ENCODE data around the gene DNAJC12. TPM values are rescaled to one million over a fixed set of nuclear protein-coding genes. Genes with fewer than 3 reads are reported as not detected.

The DNAJC12 gene
- total and polyA plus RNA-seq, 2 of the 8 experiments (the other 6 are each of a cell fraction or from before 2014, with no cell fraction given) = 0.86 to 4.2 TPM

GRCh38 chr10:67763499-67764011 lies 74.4 kb downstream of the DNAJC12 start:
- H3K4me3 ChIP-seq (ENCODE audit: extremely low read depth in 1 of 4, insufficient read depth in 2 of 4, low read depth in 3 of 4, low read length in 4 of 4) = peak overlapping the region; percentile 70 to 96 (median 96)
- H3K27ac ChIP-seq (ENCODE audit: low read depth, low read length) = no peak overlapping the region
- H3K4me2 ChIP-seq (ENCODE audit: insufficient read depth in 1 of 2, low read depth in 2 of 2, low read length in 2 of 2) = peak overlapping the region; percentile 83 to 87
- DNase-seq (ENCODE audit: low read depth in 1 of 2, low spot score in 2 of 2) (peak; percentile 17 to 83), FAIRE-seq (no peak)
- peak overlapping the region; percentile 80 for H3K18ac ChIP-seq (ENCODE audit: extremely low read depth, low read length)
- no peaks in the 10 kb centered on the region for H3K36me3 ChIP-seq (ENCODE audit: control insufficient read depth in 2 of 4, insufficient read depth in 4 of 4, low read length in 3 of 4)
- ChIA-PET CTCF (ENCODE audit: partially characterized antibody) (interaction anchor here (0.8 to 1.8 kb wide), 5 partner anchors 16 to 97 kb away, joined by 3 to 8 read pairs (median 4); no protein-coding TSS in a partner anchor), POLR2A (ENCODE audit: partially characterized antibody) (no interaction called here)
- peak overlapping the region; percentile 77 for H2AFZ ChIP-seq (ENCODE audit: low read length)
- H2AK5ac ChIP-seq (ENCODE audit: low read depth, low read length) = no peak overlapping the region
- no peaks in the 10 kb centered on the region for H3K9me3 ChIP-seq (ENCODE audit: insufficient read depth in 2 of 2, low read depth in 1 of 2, low read length in 1 of 2)
- no peak overlapping the region for H3K14ac ChIP-seq (ENCODE audit: insufficient read length)
- no peak overlapping the region for H4K91ac ChIP-seq (replicated peaks; ENCODE audit: insufficient read length, low read length)
- 1% methylated on average over 19 of the region's 22 CpGs; no CpG with 5 or more reads in 1 of the 2 experiments for WGBS, 2 experiments (ENCODE audit: extremely low coverage in 1 of 2, insufficient coverage in 1 of 2, insufficient read length in 1 of 2, insufficient replicate concordance in 2 of 2, low coverage in 1 of 2, low lambda C conversion rate in 2 of 2, missing lambda C conversion rate in 1 of 2)
- H2BK120ac ChIP-seq (replicated peaks; ENCODE audit: low read depth, low read length) = no peak overlapping the region
- peaks cover 0 to 2% (median 2%) of the 10 kb centered on the region in 4 experiments; a peak in 1 of 7 replicates for H3K4me1 ChIP-seq (replicated peaks in 1 of 4; ENCODE audit: control insufficient read depth in 3 of 4, insufficient read depth in 4 of 4, low read length in 3 of 4)
- H3K79me1 ChIP-seq (ENCODE audit: low read depth, low read length) = no peaks in the 10 kb centered on the region
- peak overlapping the region; percentile 14 for H4K5ac ChIP-seq (ENCODE audit: insufficient read length, low read depth, low read length)
- no peak overlapping the region; the same call in 1 of the 2 replicates for H2BK5ac ChIP-seq (ENCODE audit: low read depth, low read length)
- H3K79me2 ChIP-seq (ENCODE audit: control insufficient read depth in 1 of 2, insufficient read depth in 2 of 2, low read length in 2 of 2) = no peaks in the 10 kb centered on the region
- no peak overlapping the region for H4K8ac ChIP-seq (ENCODE audit: extremely low read depth, insufficient read depth, low read length)
- no peak overlapping the region for H2BK20ac ChIP-seq (ENCODE audit: low read length)
- H3K4ac ChIP-seq (replicated peaks; ENCODE audit: insufficient read length, low read depth, low read length) = no peak overlapping the region
- no peaks in the 10 kb centered on the region for H4K20me1 ChIP-seq (replicated peaks in 1 of 2; ENCODE audit: control insufficient read depth in 1 of 2, insufficient read depth in 2 of 2, low read length in 2 of 2)
- H3K27me3 ChIP-seq (replicated peaks in 1 of 4; ENCODE audit: control insufficient read depth in 3 of 4, extremely low read depth in 1 of 4, insufficient read depth in 3 of 4, low read length in 3 of 4) = no peaks in the 10 kb centered on the region; a peak in 1 of 7 replicates
- no peak overlapping the region for H3K56ac ChIP-seq (replicated peaks; ENCODE audit: insufficient read length, low read depth, low read length)
- H3K9ac ChIP-seq (replicated peaks in 1 of 4; ENCODE audit: extremely low read depth in 1 of 4, low read depth in 3 of 4, low read length in 3 of 4) = peak overlapping the region in 3 of 4 experiments; percentile 66 to 84 (median 70); a peak in 6 of 7 replicates
- H3K23me2 ChIP-seq (ENCODE audit: low read depth, low read length) = peaks cover 3% of the 10 kb centered on the region
- no peak overlapping the region for H3K23ac ChIP-seq (ENCODE audit: insufficient read length)
- H2BK12ac ChIP-seq (ENCODE audit: low read depth, low read length) = no peak overlapping the region
- peak overlapping the region; percentile 62; the same call in 1 of the 2 replicates for H2BK15ac ChIP-seq (ENCODE audit: low read length)
- no peak for TF ChIP-seq CTBP2 (IDR thresholded peaks at IDR 0.05; ENCODE audit: borderline replicate concordance, insufficient read depth, insufficient read length, low read length)
- TF ChIP-seq KDM4A (IDR thresholded peaks at IDR 0.05; ENCODE audit: low read depth, low read length, severe bottlenecking) = peak; percentile 72
- TF ChIP-seq MAX (IDR thresholded peaks at IDR 0.05) = peak; percentile 35; the same call in 1 of the 2 replicates
- TF ChIP-seq GTF2F1 (IDR thresholded peaks at IDR 0.05; ENCODE audit: borderline replicate concordance, low read depth, low read length) = no peak
- 0 out of 4 replicates have a peak, but pooled peaks of 1 of the 2 experiments have one; percentile 5 for TF ChIP-seq SIN3A (conservative IDR thresholded peaks at IDR 0.05 in 1 of 2, IDR thresholded peaks at IDR 0.05 in 1 of 2; ENCODE audit: low read depth in 1 of 2, low read length in 2 of 2)
- TF ChIP-seq PHF8 (conservative IDR thresholded peaks at IDR 0.05; ENCODE audit: low read depth, low read length) = 0 out of 2 replicates have a peak, but pooled peaks have one; percentile 5
- no peak for TF ChIP-seq SUZ12 (IDR thresholded peaks at IDR 0.05; ENCODE audit: low read length)
- no peak for TF ChIP-seq KDM5A (IDR thresholded peaks at IDR 0.05; ENCODE audit: low read length)
- TF ChIP-seq CBX5 (IDR thresholded peaks at IDR 0.05; ENCODE audit: low read depth, low read length) = no peak
- TF ChIP-seq NANOG (IDR thresholded peaks at IDR 0.05; ENCODE audit: insufficient read depth, low read depth, low read length, poor library complexity, severe bottlenecking) = no peak
- no peak for TF ChIP-seq CHD2 (IDR thresholded peaks at IDR 0.05; ENCODE audit: low read length)
